ENCODE results near the gene EPN2.

GRCh38 chr17:19316761-19317358 is 79.7 kb downstream of the EPN2 start:
- TF ChIP-seq CTCF (IDR thresholded peaks at IDR 0.05 in 2 of 3, conservative IDR thresholded peaks at IDR 0.05 in 1 of 3; ENCODE audit: borderline replicate concordance in 1 of 3, insufficient read depth in 1 of 3, low read depth in 2 of 3, low read length in 2 of 3) (no peak), SP1 (IDR thresholded peaks at IDR 0.05; ENCODE audit: low read depth) (no peak), POLR2AphosphoS5 (IDR thresholded peaks at IDR 0.05; ENCODE audit: low read depth, low read length) (no peak), EZH2 (IDR thresholded peaks at IDR 0.05) (no peak)
- TF ChIP-seq, protein P1, sequence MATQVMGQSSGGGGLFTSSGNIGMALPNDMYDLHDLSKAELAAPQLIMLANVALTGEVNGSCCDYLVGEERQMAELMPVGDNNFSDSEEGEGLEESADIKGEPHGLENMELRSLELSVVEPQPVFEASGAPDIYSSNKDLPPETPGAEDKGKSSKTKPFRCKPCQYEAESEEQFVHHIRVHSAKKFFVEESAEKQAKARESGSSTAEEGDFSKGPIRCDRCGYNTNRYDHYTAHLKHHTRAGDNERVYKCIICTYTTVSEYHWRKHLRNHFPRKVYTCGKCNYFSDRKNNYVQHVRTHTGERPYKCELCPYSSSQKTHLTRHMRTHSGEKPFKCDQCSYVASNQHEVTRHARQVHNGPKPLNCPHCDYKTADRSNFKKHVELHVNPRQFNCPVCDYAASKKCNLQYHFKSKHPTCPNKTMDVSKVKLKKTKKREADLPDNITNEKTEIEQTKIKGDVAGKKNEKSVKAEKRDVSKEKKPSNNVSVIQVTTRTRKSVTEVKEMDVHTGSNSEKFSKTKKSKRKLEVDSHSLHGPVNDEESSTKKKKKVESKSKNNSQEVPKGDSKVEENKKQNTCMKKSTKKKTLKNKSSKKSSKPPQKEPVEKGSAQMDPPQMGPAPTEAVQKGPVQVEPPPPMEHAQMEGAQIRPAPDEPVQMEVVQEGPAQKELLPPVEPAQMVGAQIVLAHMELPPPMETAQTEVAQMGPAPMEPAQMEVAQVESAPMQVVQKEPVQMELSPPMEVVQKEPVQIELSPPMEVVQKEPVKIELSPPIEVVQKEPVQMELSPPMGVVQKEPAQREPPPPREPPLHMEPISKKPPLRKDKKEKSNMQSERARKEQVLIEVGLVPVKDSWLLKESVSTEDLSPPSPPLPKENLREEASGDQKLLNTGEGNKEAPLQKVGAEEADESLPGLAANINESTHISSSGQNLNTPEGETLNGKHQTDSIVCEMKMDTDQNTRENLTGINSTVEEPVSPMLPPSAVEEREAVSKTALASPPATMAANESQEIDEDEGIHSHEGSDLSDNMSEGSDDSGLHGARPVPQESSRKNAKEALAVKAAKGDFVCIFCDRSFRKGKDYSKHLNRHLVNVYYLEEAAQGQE (IDR thresholded peaks at IDR 0.05; ENCODE audit: low read depth): no peak
